LNCaP clone FGC (cell line): ENCODE data around the gene TOMM6.

Experiments
- DNase-seq: peaks from one replicate; pipeline ENCODE4 v3.0.0-alpha.2; 2011; ENCODE audit warnings: low read depth
- H3K4me3 ChIP-seq: 2 replicates; pipeline ENCODE4 v1.5.1; 2011; ENCODE audit warnings: mild to moderate bottlenecking, low read depth, low read length, control low read depth
- TF ChIP-seq, protein P1 (sequence below): IDR thresholded peaks from 2 replicates; pipeline ENCODE4 v1.5.1; 2012; ENCODE audit warnings: mild to moderate bottlenecking; ENCODE audit not compliant: control insufficient read depth, insufficient read depth; ENCODE audit errors: extremely low read depth

The TOMM6 gene

DNA sequence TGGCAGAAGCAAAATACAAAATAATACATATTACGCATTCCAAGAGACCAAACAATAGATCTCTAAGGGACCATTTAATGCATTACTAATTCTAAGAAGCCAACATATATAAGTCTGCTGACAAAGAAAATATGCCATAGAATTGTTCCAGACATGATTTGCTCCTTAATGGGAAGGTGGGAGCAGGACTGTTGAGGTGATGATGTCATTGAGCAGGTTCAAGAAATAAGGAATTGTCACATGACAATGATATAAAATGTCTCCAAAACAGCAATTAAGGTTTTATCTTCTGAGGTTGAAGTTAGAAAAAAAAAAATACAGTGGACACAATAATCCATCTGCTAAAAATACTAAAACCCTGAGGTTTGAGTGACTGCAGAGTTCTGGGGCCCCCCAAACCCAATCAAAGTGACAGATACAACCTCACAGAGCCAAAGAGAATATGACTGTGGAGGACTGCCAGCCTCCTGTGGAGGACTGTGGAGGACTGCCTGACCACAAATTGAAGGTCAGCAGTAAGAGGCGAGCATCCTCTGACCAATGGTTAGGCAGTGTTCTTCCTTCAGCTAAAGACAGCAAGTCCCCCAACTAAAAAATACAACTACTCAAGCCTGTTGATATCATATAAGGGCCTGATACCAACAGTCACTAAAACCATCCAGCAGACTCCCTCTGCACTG, 39.0 kb downstream of the TOMM6 start:
- no peak for DNase-seq
- TF ChIP-seq, protein P1, sequence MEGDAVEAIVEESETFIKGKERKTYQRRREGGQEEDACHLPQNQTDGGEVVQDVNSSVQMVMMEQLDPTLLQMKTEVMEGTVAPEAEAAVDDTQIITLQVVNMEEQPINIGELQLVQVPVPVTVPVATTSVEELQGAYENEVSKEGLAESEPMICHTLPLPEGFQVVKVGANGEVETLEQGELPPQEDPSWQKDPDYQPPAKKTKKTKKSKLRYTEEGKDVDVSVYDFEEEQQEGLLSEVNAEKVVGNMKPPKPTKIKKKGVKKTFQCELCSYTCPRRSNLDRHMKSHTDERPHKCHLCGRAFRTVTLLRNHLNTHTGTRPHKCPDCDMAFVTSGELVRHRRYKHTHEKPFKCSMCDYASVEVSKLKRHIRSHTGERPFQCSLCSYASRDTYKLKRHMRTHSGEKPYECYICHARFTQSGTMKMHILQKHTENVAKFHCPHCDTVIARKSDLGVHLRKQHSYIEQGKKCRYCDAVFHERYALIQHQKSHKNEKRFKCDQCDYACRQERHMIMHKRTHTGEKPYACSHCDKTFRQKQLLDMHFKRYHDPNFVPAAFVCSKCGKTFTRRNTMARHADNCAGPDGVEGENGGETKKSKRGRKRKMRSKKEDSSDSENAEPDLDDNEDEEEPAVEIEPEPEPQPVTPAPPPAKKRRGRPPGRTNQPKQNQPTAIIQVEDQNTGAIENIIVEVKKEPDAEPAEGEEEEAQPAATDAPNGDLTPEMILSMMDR: no peak
- H3K4me3 ChIP-seq: no peak overlapping the region

DNA sequence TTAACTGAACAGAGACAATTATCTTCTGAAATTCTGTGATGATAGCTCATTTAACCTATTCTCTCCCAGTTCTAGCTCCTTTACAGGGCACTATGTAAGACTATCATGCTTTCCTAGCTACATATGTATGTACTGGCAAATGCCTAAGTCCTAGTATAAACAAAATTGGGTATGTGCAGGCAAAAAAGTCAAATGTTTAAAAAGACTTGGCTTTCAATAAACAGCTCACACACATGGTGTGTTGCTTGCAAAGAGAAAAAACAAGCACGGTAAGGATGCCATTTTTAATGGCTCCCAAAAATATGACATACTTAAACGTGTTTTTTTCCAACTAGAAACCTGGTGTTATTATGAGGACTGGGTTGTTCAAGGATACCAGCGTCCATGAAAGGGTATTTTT, 44.8 kb downstream of the TOMM6 start:
- H3K4me3 ChIP-seq: no peak overlapping the region
- TF ChIP-seq, protein P1: no peak
- no peak for DNase-seq

DNA sequence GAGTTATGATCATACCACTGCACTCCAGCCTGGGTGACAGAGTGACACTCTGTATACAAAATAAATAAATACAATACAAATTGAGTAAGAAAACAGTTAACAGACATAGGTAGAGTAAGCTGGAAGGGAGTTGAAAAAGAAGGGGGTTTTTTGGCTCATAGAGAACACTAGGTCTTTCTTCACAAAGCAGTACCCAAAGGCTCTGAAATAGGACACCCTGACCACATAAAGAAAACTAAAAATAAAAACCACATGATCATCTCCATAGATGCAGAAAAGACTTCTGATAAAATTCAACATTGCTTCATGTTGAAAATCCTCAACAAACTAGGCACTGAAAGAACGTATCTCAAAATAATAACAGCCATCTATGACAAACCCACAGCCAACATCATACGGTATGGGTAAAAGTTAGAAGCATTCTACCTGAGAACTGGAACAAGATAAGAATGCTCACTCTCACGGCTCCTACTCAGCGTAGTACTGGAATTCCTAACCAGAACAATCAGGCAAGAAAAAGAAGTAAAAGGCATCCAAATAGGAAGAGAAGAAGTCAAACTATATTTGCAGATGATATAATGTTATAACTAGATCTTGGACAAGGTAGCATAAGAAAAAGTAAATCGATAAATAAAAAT, 48.6 kb downstream of the TOMM6 start:
- TF ChIP-seq, protein P1: no peak
- H3K4me3 ChIP-seq: no peak overlapping the region
- DNase-seq: no peak

GRCh38 chr6:41836660-41837052, 49.2 kb downstream of the TOMM6 start:
- no peak overlapping the region for H3K4me3 ChIP-seq
- DNase-seq: no peak
- TF ChIP-seq, protein P1: no peak
